NB4 (cell line): ENCODE results near the gene DYNLT2B.
A peak's percentile ranks its signal among the peaks of the same experiment; 100 is the strongest.
"Not testable (repeated sequence)": the region's sequence is repeated elsewhere in the genome, so short reads cannot be mapped to it uniquely, and the experiment has no call there.

ENCODE experiments used
- DNase-seq: peaks from one replicate; pipeline ENCODE4 v3.0.0; 2010; ENCODE audit warnings: low read depth
- H3K4me3 ChIP-seq: one replicate; pipeline ENCODE4 v1.5.1; 2011; ENCODE audit warnings: mild to moderate bottlenecking, low read depth, low read length, moderate library complexity
- CTCF ChIP-seq: IDR thresholded peaks from one replicate; pipeline ENCODE4 v1.5.1; 2012; ENCODE audit warnings: low read depth, low read length
- MAX ChIP-seq: IDR thresholded peaks from 2 replicates; pipeline ENCODE4 v1.6.1; 2011; ENCODE audit warnings: low read depth, low read length
- MYC ChIP-seq: IDR thresholded peaks from 2 replicates; pipeline ENCODE4 v1.6.1; 2011; ENCODE audit warnings: low read depth, low read length
- POLR2A ChIP-seq: IDR thresholded peaks from 2 replicates; pipeline ENCODE4 v1.6.1; 2011; ENCODE audit warnings: mild to moderate bottlenecking; ENCODE audit not compliant: insufficient read length; ENCODE audit errors: extremely low read depth

The DYNLT2B gene

GRCh38 chr3:196355668-196356067 lies 37.6 kb upstream of the DYNLT2B start:
- TF ChIP-seq POLR2A (no peak), MYC (no peak)
- H3K4me3 ChIP-seq: no peak overlapping the region
- DNase-seq: no peak

- H3K4me3 ChIP-seq: no peak overlapping the region
- no peak for TF ChIP-seq MAX
- no peak for TF ChIP-seq CTCF
- no peak for TF ChIP-seq POLR2A
- no peak for TF ChIP-seq MYC
- DNase-seq: no peak
These were observed 36.1 kb upstream of the DYNLT2B start for GRCh38 chr3:196354132-196354531.

GRCh38 chr3:196351541-196351940 lies 33.5 kb upstream of the DYNLT2B start:
- H3K4me3 ChIP-seq: no peak overlapping the region
- TF ChIP-seq POLR2A (no peak), MYC (no peak), CTCF (no peak), MAX (no peak)
- no peak for DNase-seq

GRCh38 chr3:196350067-196350466 lies 32.0 kb upstream of the DYNLT2B start:
- no peak overlapping the region for H3K4me3 ChIP-seq
- TF ChIP-seq MAX: no peak
- TF ChIP-seq CTCF: no peak
- no peak for TF ChIP-seq MYC
- no peak for TF ChIP-seq POLR2A
- DNase-seq: no peak

- no peak for TF ChIP-seq POLR2A
- no peak for TF ChIP-seq CTCF
- no peak for TF ChIP-seq MAX
- no peak for TF ChIP-seq MYC
- H3K4me3 ChIP-seq: no peak overlapping the region
- DNase-seq: no peak
These were observed 30.7 kb upstream of the DYNLT2B start for GRCh38 chr3:196348698-196349097.

- peak; percentile 89 for DNase-seq
- no peak overlapping the region for H3K4me3 ChIP-seq
- TF ChIP-seq MAX: no peak
- TF ChIP-seq POLR2A: no peak
- TF ChIP-seq CTCF: no peak
- TF ChIP-seq MYC: no peak
These were observed 26.6 kb upstream of the DYNLT2B start for GRCh38 chr3:196344663-196345062.

- H3K4me3 ChIP-seq, DNase-seq: not testable (repeated sequence)
These were observed 25.9 kb upstream of the DYNLT2B start for GRCh38 chr3:196343917-196344316.
